ENCODE data around the gene NUDT5.
"Not testable (repeated sequence)": the region's sequence is repeated elsewhere in the genome, so short reads cannot be mapped to it uniquely, and the experiment has no call there.

NUDT5 gene

DNA sequence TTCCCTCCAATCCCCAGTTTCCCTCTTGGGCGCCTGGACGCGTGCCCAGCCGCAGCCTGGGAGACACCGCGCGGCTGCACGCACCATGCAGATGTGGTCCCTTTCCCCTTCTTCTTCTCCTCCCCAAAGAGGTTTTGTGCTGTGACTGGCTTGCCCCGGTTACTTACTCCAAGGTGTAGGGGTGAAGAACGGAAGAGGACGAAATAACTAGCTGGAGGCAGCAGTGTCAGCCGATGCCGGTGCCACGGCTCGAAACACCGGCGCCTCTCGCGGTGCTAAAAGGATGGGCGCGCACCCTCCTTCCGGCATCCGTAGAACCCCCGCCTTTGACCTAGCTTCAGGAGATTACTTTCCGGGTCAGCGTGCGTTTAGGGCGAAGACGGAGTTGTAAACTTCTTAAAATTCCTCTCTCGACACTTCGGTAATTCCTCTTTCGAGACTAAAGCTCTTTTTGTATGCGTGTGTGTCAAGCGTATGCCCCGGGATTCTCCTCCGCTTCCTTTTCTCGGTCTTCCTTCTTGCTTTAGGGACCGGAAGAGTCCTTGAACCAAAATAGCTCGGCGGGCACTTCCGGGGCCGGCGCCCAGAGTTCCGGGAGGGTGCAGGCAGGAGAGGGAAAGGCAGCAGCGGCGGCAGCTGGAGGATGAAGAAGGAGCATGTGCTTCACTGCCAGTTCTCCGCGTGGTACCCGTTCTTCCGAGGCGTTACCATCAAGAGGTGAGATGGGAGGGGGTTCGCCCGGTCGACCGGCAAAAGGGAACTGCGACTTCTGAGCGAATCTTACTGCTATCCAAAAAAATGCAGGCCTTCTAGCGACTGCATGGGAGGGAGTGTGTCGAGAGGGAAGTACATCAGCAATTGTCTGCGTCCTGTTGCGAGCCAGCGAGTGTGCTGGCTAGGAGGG lies at the start of gene NUDT5, which contains the start of gene CDC123:
Gene NUDT5 (minus strand): TSS at position 289 of the 904 bp plus-strand sequence. CDS start 9,600 bp downstream, outside the sequence.
Gene CDC123 (plus strand): TSS at position 586 of the 904 bp plus-strand sequence. CDS start 58 bp downstream, at position 644.
- DNase-seq, result peak; percentile 88

DNA sequence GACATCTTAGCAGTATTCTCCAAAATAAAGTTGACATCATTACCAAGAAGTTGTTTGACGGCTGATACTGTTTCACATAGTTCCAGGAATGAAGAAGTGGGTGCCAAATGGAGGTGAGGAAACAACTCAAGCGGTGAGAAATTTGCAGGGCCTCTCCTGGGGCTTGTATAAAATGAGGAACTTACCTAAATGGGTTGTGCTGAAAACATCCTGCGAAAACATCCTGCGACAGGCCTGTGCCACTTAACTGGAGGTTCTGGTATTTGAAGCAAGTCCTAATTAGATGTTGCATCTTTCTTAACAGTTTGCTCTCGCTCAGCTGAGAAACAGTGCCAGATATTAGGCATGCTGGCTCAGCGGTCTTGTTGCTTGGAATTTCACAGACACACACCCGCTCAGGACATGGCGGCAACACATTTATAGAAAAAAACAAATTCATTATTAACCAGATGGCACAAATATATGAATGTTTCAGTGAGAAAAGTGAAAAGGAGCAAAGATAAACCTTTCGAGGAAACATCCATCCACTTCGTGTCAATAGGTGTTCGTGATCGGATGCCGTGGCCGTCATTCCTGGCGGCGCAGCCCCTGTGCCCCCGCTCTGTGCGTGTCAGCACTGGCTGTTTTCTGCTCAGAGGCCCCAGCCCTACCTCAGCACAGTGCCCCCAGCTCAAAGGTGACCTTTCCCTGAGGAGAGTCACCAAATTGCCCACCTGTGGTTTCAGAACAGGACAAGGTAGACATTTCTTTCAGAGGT lies 48.4 kb upstream of the NUDT5 start:
- no peak for DNase-seq

DNA sequence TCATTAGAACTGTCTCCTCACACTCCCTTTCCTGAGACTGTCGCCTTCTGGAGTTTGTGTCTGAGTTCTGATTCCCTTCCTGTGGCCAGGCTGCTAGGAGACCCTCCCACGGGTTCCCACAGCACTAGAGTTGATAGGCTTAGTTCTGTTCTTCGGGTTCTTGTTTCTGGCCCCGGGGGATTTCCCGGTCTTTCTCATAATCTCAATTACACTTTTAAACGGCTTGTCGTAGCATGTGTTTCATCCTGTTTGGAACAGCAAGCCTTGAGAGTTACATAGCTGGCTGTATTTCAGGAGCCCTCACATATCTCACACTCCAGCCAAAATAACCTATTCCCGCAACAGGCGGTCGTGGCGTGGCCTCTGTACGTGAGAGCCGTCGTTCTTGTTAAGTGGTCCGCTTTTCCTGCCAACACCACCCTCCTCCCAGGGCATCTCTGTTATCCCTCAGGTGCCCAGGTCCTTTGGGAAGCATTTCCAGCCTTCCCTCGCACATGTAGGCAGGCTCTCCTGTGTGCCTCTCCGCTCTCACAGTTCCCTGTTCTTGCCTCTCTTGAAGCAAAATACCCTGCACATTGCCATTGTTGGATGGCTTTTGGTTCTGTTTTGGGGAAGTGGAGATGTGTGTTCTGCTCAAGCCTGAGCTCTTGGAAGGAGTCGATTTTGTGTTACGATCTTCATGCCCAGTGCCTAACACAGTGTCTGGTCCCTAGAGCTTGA lies 46.3 kb upstream of the NUDT5 start:
- no peak for DNase-seq

DNA sequence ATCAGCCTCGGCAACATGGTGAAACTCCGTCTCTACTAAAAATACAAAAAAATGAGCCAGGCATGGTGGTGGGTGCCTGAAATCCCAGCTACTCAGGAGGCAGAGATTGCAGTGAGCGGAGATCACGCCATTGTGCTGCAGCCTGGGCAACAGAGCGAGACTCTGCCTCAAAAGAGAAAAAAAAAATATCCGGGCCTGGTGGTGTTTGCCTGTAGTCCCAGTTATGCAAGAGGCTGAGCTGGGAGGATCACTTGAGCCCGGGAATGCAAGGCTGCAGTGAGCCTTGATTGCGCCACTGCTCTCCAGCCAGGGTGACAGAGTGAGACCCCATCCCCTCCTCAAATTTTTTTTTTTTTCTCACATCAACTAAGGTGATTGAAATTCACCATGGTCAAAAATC lies 43.1 kb upstream of the NUDT5 start:
- DNase-seq, result no peak

DNA sequence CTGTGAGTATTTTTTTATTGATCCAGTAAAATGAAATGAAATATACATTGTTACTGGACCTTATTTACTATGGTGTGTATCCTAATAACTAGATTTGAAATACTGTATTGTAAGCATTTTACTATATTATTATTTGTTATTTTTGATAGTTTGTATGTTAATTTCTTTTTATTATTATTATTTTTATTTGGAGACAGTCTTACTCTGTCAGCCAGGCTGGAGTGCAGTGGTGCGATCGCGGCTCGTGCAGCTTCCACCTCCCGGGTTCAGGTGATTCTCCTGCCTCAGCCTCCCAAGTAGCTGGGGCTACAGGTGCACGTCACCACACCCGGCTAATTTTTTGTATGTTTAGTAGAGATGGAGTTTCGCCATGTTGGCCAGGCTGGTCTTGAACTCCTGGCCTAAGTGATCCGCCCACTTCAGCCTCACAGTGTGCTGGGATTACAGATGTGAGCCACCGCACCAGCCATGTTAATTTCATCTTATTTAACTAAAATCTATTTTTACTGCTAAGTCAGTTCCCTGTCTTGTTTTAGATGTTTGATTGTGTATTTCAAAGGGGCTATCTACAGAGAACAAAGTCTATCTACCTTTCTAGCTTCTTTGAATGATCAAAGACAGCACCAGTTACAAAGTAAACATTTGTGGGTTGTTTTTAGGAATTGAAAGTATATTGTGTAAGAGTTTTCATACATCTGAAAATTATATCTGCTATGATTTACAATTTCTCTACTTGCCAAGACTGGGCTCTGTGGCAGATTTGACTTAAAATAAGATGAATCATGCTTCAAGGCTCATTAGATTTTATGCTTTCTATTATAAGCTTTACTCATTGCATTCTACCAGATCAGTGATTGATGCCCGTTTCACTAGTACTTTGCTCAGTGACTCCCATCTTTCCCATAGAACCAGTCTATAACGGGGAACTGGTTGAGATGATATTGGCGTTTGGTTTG lies 41.9 kb upstream of the NUDT5 start:
- no peak for DNase-seq

DNA sequence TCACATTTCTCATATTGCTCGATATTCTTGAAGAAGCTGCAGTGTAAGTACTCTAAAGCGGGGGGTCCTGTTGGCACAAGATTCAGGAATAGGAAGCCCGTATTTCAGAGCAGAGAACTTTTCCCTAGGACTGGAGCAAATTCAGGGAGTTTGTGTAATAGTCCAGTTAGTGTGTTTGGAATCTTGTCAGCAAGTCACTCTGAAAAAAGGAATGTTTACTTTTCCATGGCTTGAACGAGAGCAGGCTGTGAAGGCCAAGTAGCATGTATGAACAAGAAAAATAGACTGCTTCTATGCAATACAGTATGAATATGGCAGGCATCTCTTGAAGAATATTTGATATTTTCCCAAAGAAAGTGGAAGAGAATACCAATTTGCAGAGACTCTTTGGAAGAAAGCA lies 40.1 kb upstream of the NUDT5 start:
- DNase-seq, result no peak

DNA sequence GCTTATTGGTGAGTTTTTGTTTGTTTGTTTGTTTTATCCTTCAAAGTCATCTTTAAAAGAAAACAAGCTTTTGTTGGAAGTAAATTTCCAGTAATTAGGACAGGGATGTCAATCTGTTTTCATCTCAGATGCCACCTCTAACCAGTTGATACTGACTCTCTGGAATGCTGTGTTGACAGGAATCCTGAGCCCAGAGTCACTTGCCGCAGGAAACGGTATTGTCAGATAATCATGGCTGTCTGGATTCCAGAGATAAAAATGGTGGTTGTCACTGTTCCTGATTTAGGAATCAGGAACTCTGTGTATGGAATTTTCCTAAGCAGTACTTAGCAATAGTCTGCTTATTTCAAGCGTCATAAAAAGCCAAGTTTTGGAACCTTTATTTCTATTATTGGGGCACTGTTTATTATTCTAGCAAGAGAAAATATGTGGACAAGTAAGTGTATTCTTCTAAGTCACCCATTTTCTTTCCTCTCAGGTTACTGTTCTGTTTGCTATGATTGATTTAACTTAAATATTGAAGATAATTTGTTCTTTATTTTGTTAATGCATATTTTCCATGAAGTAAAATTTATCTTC lies 39.5 kb upstream of the NUDT5 start:
- no peak for DNase-seq

DNA sequence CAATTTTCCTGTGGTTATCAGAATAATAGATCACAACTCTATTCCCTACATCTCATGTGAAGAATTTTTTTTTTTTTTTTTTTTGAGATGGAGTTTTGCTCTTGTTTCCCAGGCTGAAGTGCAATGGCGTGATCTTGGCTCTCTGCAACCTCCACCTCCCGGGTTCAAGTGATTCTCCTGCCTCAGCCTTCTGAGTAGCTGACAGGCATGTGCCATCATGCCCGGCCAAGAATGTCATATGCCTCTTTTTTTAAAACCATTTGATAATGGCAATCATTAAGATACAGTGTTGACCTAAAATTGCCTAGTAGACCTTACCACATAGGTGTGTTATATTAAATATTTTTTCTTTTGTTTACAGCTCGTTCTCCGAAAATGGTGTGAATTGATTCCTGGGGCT lies 39.0 kb upstream of the NUDT5 start:
- DNase-seq, result not testable (repeated sequence)

DNA sequence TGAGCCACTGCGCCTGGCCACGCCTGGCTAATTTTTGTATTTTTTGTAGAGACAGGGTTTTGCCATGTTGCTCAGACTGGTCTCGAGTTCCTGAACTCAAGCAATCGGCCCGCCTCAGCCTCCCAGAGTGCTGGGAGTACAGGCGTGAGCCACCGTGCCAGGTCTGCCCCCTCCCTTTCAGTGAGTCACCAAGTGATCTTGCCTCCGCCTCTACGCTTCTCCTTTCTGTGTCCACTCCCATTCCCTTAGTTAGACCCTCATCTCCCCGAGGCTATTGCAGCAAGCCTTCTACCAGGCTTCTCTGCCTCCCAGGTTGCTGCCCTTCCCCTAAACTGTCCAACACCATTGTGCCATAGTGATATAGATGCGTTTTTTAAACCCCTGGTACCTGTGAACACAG lies 33.2 kb upstream of the NUDT5 start:
- no peak for DNase-seq

DNA sequence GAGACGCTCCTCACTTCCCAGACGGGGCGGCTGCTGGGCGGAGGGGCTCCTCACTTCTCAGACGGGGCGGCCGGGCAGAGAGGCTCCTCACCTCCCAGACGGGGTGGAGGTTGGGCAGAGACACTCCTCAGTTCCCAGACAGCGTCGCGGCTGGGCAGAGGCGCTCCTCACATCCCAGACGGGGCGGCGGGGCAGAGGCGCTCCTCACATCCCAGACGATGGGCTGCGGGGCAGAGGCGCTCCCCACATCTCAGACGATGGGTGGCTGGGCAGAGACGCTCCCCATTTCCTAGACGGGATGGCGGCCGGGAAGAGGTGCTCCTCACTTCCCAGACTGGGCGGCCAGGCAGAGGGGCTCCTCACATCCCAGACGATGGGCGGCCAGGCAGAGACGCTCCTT lies 30.7 kb upstream of the NUDT5 start:
- DNase-seq, result not testable (repeated sequence)

DNA sequence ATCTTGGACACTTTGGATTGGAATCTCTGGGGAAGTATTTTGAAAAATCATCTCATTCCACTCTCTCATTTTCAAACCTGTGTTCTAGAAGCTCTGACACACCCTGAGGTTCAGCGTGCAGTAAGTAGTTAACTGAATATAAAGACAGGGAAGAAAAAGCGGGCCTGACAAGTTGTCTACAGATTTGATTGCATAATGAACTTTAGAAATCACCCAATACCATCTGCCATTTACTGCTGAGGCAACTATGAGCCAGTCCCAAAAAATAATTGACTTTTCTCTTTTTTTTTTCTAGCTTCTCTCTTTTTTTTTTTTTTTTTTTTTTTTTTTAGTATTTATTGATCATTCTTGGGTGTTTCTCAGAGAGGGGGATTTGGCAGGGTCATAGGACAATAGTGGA lies 29.8 kb upstream of the NUDT5 start:
- no peak for DNase-seq

DNA sequence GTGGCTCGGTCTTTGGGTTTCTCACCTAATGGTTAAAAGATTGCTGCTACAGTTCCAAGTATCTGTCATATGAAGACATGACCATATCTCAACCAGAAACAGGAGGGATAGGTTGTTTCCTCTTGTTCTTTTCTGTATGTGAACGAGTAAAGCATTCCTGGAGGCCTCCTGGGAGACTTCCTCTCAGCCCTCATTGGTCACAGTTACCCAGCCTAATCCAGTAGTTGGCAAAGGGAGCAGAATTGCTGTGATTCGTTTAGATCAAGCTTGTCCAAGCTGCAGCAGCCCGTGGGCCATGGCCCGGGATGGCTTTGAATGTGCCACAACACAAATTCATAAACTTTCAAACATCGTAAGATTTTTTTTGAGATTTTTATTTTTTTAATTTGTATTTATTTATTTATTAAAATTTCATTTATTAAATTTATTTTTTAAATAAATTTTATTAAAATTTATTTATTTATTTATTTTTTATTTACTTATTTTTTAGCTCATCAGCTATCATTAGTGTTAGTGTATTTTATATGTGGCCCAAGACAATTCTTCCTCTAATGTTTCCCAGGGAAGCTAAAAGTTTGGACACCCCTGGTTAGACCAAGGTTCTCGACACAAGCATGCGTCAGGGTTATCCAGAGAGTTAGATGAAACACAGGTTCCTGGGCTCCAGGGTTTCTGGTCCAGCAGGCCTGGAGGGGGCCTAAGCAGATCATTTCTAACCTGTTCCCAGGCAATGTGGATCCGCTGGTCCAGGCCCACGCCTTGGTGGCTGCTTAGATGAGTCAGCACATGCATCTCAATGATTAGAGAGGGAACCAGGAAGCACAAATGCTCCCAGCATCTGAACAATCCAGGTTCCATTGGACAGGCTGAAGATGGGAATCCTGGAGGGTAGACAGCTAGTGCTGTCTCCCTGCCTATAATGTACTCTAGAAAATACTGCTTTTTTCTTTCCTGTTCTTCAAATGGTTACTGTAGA lies 25.9 kb upstream of the NUDT5 start:
- no peak for DNase-seq

DNA sequence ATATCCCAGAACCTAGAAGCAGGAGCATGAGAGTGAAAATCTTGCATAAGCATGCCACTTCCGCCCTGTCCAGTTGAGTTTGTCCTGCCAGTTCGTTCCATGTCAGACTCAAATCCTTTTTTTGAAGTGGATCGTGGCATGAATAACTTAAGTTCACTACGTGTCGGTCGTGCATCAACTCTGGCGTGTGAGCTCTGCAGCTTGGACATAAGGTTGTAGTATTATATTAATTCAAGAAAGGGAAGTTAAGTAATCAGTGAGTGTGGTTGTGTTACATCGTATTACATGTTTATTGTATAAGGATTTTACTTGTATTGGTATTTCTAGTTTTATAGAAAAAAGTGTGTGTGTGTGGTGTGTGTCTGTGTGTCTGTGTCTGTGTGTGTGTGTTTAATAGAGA lies 23.3 kb upstream of the NUDT5 start:
- no peak for DNase-seq

DNA sequence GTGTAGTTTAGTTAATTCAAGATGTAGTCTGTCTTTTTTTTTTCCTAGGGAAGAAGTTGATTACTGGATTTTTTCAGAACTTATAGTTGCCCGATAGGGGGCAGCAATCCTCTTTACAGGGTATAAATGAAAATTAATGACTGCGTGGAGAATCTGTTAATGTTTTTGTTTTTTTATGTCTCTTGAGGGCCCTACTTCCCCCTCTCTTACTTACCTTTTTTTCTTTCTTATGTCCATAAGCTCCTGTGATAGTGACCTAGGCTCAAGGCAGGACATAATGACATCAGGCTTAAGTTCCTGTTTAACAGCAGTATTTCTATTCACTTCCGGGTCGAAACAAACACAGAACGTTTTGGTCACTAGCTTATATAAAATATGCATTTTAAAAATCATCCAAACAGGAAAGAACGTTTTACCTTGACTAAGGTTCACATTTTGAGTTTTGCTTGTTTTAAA lies 19.1 kb upstream of the NUDT5 start:
- DNase-seq, result peak; percentile 61

DNA sequence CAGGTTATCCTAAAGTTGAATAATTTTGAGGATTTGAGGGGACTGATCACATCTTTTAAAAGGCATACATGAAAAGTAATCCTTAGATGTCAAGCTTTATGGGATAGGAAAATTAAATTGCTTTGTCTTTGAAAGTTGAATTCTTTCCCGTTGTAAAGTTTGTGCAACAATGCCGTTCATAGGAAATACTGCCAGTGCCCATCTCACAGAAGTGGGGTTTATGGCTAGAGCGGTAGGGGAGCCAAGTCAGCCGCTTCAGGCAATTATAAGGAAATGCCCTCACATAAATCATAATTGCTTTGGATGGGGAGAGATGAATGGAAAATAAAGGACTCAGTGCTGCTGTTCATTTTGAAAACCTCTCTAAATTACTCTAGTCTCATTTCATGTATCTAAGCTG lies 18.4 kb upstream of the NUDT5 start:
- no peak for DNase-seq

DNA sequence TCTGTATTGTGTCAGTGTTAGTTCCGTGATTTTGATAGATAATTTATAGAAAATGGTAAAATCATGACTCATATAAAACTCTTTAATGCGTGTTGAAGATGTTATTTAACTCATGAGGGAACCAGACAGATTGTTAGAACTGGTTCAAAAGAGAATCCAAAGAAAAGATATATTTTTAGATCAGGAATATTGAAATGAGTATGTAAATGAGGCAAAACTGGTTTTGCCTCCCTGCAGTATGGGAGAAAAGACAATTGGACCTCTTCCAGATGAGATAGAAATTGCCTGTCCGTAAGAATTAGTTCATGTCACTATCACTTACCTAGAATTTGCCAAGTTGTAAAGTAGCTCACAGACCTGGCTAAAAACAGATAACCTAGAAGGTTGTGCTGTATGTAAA lies 17.9 kb upstream of the NUDT5 start:
- DNase-seq, result no peak

DNA sequence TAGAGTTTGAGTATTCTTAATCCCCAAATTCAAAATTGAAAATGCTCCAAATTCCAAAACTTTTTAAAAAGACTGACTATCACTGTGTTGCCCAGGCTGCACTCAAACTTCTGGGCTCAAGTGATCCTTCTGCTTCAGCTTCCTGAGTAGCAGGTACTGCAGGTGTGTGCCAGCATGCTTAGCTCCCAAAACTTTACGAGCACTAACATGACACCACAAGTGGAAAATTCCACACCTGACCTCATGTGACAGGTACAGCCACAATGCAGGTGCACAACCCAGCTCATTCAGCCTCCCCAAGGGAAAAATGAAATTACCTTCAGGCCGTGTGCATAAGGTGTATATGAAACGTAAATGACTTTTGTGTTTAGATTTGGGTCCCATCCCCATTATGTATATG lies 16.8 kb upstream of the NUDT5 start:
- no peak for DNase-seq

DNA sequence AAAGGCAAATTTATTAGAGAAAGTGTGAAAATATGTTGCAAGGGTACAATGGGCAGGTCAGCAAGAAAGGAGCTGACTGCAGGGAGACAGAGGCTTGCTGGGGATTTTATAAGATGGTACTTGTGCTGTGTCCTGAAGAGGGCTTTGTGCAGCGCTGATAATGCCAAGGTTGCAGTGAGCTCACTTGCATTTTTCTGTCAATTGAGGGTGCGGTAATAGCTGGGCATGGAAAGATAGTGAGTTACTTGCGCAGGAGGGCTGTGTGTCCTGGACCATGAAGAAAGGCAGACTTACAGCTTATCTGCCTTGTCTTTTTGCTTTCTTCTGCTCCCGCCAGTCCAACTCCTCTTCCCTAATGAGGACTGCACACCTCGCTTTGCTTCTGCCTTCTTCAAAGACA lies 12.8 kb upstream of the NUDT5 start:
- DNase-seq, result no peak

DNA sequence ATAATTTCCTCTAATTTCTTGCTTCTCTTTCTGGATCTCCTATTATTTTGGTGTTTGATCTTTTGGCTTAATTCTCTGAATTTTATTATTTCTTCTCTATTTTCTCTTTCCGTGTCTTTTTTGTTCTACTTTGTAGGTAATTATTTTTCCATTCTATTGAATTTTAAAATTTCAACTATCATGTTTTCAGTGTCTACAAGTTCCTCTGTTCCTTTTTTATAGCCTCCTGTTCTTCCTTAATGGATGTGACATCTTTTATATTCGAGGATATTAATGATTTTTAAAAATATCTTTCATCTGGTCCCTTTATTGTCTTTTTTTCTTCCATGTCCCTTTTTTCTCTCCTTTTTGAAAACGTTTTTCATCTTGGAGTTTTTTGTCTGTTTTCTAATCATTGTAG lies 11.4 kb upstream of the NUDT5 start:
- no peak for DNase-seq

DNA sequence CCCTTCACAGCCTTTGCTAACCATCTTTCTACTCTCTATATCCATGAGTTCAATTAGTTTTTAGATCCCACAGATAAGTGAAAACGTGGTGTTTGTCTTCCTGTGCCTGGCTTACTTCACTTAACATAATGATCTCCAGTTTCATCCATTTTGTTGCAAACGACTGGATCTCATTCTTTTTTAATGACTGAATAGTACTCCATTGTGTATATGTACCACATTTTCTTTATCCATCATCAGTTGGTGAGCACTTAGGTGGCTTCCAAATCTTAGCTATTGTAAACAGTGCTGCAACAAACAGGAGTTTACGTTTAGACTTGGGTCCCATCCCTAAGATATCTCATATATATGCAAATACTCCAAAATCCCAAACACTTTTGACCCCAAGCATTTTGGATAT lies 9.4 kb upstream of the NUDT5 start:
- DNase-seq, result no peak
